ENCODE measurements around the gene COL6A2.

DNA sequence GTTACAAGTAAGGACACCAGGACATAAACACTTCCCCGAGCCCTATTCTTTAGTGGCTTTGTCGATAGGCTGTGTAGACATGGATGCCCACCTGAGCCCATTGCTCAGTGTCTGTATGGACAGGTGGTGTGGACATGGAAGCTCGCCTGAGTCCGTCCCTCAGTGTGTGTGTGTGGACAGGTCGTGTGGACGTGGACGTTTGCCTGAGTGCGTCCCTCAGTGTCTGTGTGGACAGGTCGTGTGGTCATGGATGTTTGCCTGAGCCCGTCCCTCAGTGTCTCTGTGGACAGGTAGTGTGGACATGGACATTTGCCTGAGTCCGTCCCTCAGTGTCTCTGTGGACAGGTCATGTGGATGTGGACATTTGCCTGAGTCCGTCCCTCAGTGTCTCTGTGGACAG, 38.7 kb upstream of the COL6A2 start:
- TF ChIP-seq, protein P1, sequence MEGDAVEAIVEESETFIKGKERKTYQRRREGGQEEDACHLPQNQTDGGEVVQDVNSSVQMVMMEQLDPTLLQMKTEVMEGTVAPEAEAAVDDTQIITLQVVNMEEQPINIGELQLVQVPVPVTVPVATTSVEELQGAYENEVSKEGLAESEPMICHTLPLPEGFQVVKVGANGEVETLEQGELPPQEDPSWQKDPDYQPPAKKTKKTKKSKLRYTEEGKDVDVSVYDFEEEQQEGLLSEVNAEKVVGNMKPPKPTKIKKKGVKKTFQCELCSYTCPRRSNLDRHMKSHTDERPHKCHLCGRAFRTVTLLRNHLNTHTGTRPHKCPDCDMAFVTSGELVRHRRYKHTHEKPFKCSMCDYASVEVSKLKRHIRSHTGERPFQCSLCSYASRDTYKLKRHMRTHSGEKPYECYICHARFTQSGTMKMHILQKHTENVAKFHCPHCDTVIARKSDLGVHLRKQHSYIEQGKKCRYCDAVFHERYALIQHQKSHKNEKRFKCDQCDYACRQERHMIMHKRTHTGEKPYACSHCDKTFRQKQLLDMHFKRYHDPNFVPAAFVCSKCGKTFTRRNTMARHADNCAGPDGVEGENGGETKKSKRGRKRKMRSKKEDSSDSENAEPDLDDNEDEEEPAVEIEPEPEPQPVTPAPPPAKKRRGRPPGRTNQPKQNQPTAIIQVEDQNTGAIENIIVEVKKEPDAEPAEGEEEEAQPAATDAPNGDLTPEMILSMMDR (IDR thresholded peaks at IDR 0.05 in 2 of 3, conservative IDR thresholded peaks at IDR 0.05 in 1 of 3; ENCODE audit: control insufficient read depth in 2 of 3, extremely low read depth in 1 of 3, insufficient read depth in 1 of 3, low read depth in 3 of 3, low read length in 3 of 3), result no peak
- TF ChIP-seq ASH2L (IDR thresholded peaks at IDR 0.05; ENCODE audit: borderline replicate concordance, low read depth), result no peak
- TF ChIP-seq, protein P2, sequence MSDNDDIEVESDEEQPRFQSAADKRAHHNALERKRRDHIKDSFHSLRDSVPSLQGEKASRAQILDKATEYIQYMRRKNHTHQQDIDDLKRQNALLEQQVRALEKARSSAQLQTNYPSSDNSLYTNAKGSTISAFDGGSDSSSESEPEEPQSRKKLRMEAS (IDR thresholded peaks at IDR 0.05; ENCODE audit: low read depth, low read length), result no peak
